ENCODE data around the gene EMB. TPM values are rescaled to one million over a fixed set of nuclear protein-coding genes. Genes with fewer than 3 reads are reported as not detected.
"Not testable (repeated sequence)": the region's sequence is repeated elsewhere in the genome, so short reads cannot be mapped to it uniquely, and the experiment has no call there.

Gene EMB
- total and polyA plus RNA-seq, 2 of the 4 experiments (the other 2 are of a cell fraction) = 1.2 to 1.4 TPM

GRCh38 chr5:50439221-50439620 is 1.9 kb downstream of the EMB start:
- H3K9me1 ChIP-seq (ENCODE audit: insufficient read depth, low read length) = no peaks in the 10 kb centered on the region
- intact Hi-C loops (cut with micrococcal nuclease) = no loop called here
- H3K4me3 ChIP-seq (ENCODE audit: insufficient read depth, low read depth, low read length) = no peak overlapping the region
- H4K91ac ChIP-seq (ENCODE audit: insufficient read depth, low read depth, low read length) = no peak overlapping the region
- no peak overlapping the region for H3K18ac ChIP-seq (ENCODE audit: low read depth, low read length)
- no peak for ATAC-seq (ENCODE audit: low read depth)
- no peak overlapping the region for H2BK120ac ChIP-seq (ENCODE audit: low read depth, low read length)
- H3K14ac ChIP-seq (replicated peaks; ENCODE audit: low read depth, low read length) = no peak overlapping the region
- no CpG with 5 or more reads among the region's 3 CpGs for WGBS, 2 experiments (ENCODE audit: extremely low coverage in 2 of 2, insufficient read length in 1 of 2)
- ChIA-PET POLR2A (ENCODE audit: unreplicated experiment) (no interaction called here), CTCF (no interaction called here)
- no peak overlapping the region for H4K5ac ChIP-seq (ENCODE audit: low read depth, low read length)
- no peaks in the 10 kb centered on the region for H4K20me1 ChIP-seq (ENCODE audit: insufficient read depth, low read length)
- H3K56ac ChIP-seq (ENCODE audit: extremely low read depth, insufficient read depth, low read length) = no peak overlapping the region
- H2BK15ac ChIP-seq (ENCODE audit: low read depth, low read length) = no peak overlapping the region
- no peak overlapping the region for H2AFZ ChIP-seq (replicated peaks; ENCODE audit: low read length, poor library complexity)
- no peak overlapping the region for H3K4me2 ChIP-seq (ENCODE audit: low read depth, low read length)
- H2BK5ac ChIP-seq (ENCODE audit: low read depth, low read length, poor library complexity, severe bottlenecking) = no peak overlapping the region
- H3K27me3 ChIP-seq (ENCODE audit: control insufficient read depth, insufficient read depth, low read length) = no peaks in the 10 kb centered on the region
- dilution Hi-C loops (cut with HindIII; ENCODE audit: low sequenced_read_pairs, unreplicated experiment) = no loop called here
- H3K9ac ChIP-seq (ENCODE audit: low read depth, low read length) = no peak overlapping the region
- no peak overlapping the region for H2AK9ac ChIP-seq (replicated peaks; ENCODE audit: low read depth, low read length, poor library complexity)
- no peak overlapping the region for H3K4ac ChIP-seq (ENCODE audit: low read depth, low read length)
- H3K36me3 ChIP-seq (ENCODE audit: control insufficient read depth, insufficient read depth, low read length) = no peaks in the 10 kb centered on the region
- H3K27ac ChIP-seq (ENCODE audit: insufficient read depth, low read length) = no peak overlapping the region
- no peak overlapping the region for H3K23ac ChIP-seq (ENCODE audit: low read depth, low read length)
- BruUV-seq (replicated peaks) = no TSS peak
- no peaks in the 10 kb centered on the region for H3K4me1 ChIP-seq (ENCODE audit: control insufficient read depth, insufficient read depth, low read length)
- no peak for DNase-seq
- no peak overlapping the region for H2BK20ac ChIP-seq (ENCODE audit: low read depth, low read length)
- no peaks in the 10 kb centered on the region for H3K79me1 ChIP-seq (ENCODE audit: low read depth in 1 of 2, low read length in 2 of 2)
- no peaks in the 10 kb centered on the region for H3K9me3 ChIP-seq (ENCODE audit: control insufficient read depth, insufficient read depth, low read length)
- in situ Hi-C loops (cut with MboI; ENCODE audit: low sequenced_read_pairs) = no loop called here
- no peak overlapping the region for H4K8ac ChIP-seq (ENCODE audit: low read depth in 2 of 2, low read length in 2 of 2)
- H2AK5ac ChIP-seq (ENCODE audit: low read depth, low read length) = no peak overlapping the region
- no peak for TF ChIP-seq MXI1 (IDR thresholded peaks at IDR 0.05; ENCODE audit: borderline replicate concordance, low read depth, low read length)
- TF ChIP-seq, protein P1, sequence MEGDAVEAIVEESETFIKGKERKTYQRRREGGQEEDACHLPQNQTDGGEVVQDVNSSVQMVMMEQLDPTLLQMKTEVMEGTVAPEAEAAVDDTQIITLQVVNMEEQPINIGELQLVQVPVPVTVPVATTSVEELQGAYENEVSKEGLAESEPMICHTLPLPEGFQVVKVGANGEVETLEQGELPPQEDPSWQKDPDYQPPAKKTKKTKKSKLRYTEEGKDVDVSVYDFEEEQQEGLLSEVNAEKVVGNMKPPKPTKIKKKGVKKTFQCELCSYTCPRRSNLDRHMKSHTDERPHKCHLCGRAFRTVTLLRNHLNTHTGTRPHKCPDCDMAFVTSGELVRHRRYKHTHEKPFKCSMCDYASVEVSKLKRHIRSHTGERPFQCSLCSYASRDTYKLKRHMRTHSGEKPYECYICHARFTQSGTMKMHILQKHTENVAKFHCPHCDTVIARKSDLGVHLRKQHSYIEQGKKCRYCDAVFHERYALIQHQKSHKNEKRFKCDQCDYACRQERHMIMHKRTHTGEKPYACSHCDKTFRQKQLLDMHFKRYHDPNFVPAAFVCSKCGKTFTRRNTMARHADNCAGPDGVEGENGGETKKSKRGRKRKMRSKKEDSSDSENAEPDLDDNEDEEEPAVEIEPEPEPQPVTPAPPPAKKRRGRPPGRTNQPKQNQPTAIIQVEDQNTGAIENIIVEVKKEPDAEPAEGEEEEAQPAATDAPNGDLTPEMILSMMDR (conservative IDR thresholded peaks at IDR 0.05; ENCODE audit: low read depth, low read length) = no peak

DNA sequence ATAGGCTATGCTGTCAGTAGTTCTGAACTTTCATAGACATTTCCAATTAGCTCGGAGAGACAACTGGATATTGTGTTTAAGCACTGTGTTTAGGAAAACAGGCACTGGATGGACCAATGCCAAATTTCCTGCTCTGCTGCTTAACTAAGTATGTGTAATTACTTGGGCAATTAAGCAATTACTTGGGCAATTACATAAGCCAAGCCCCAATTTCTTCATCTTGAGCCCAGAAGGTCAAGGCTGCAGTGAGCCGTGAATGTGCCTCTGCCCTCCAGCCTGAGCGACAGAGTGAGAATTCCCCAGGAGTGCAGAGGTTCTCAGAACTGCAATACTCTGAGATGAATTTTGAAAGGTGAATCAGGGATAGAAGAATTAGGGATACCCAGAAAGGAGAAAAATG is 3.0 kb downstream of the EMB start:
- H3K9me3 ChIP-seq (ENCODE audit: control insufficient read depth, insufficient read depth, low read length); H3K56ac ChIP-seq (ENCODE audit: extremely low read depth, insufficient read depth, low read length); H3K4me2 ChIP-seq (ENCODE audit: low read depth, low read length); in situ Hi-C loops (cut with MboI; ENCODE audit: low sequenced_read_pairs); H2AFZ ChIP-seq (replicated peaks; ENCODE audit: low read length, poor library complexity); H4K91ac ChIP-seq (ENCODE audit: insufficient read depth, low read depth, low read length); H3K23ac ChIP-seq (ENCODE audit: low read depth, low read length); H3K27me3 ChIP-seq (ENCODE audit: control insufficient read depth, insufficient read depth, low read length); H3K14ac ChIP-seq (replicated peaks; ENCODE audit: low read depth, low read length); H2BK15ac ChIP-seq (ENCODE audit: low read depth, low read length); H3K4ac ChIP-seq (ENCODE audit: low read depth, low read length); H3K27ac ChIP-seq (ENCODE audit: insufficient read depth, low read length); H2BK5ac ChIP-seq (ENCODE audit: low read depth, low read length, poor library complexity, severe bottlenecking); POLR2A ChIA-PET (ENCODE audit: unreplicated experiment); H2AK9ac ChIP-seq (replicated peaks; ENCODE audit: low read depth, low read length, poor library complexity); ATAC-seq (ENCODE audit: low read depth); H3K36me3 ChIP-seq (ENCODE audit: control insufficient read depth, insufficient read depth, low read length); H3K4me3 ChIP-seq (ENCODE audit: insufficient read depth, low read depth, low read length); H3K9me1 ChIP-seq (ENCODE audit: insufficient read depth, low read length); H4K8ac ChIP-seq (ENCODE audit: low read depth in 2 of 2, low read length in 2 of 2); DNase-seq; H3K79me1 ChIP-seq (ENCODE audit: low read depth in 1 of 2, low read length in 2 of 2); BruUV-seq (replicated peaks); H3K9ac ChIP-seq (ENCODE audit: low read depth, low read length); H2BK120ac ChIP-seq (ENCODE audit: low read depth, low read length); H4K5ac ChIP-seq (ENCODE audit: low read depth, low read length); dilution Hi-C loops (cut with HindIII; ENCODE audit: low sequenced_read_pairs, unreplicated experiment); H3K4me1 ChIP-seq (ENCODE audit: control insufficient read depth, insufficient read depth, low read length); H3K18ac ChIP-seq (ENCODE audit: low read depth, low read length); H4K20me1 ChIP-seq (ENCODE audit: insufficient read depth, low read length); H2BK20ac ChIP-seq (ENCODE audit: low read depth, low read length); H2AK5ac ChIP-seq (ENCODE audit: low read depth, low read length); CTCF ChIA-PET; intact Hi-C loops (cut with micrococcal nuclease): not testable (repeated sequence)
- no CpG with 5 or more reads among the region's 3 CpGs for WGBS, 2 experiments (ENCODE audit: extremely low coverage in 2 of 2, insufficient read length in 1 of 2)

All from IMR-90 (cell line).